ENCODE results near the gene ZSWIM1. TPM values are rescaled to one million over a fixed set of nuclear protein-coding genes. Genes with fewer than 3 reads are reported as not detected.
"Not testable (repeated sequence)": the region's sequence is repeated elsewhere in the genome, so short reads cannot be mapped to it uniquely, and the experiment has no call there.

Gene ZSWIM1
- total RNA-seq, 1 donor from 2014 or later = 9.4 TPM

- no peak for DNase-seq (ENCODE audit: extremely low read depth, low read depth, low spot score)
Observed at GRCh38 chr20:45924391-45925261, 43.6 kb downstream of the ZSWIM1 start.

DNA sequence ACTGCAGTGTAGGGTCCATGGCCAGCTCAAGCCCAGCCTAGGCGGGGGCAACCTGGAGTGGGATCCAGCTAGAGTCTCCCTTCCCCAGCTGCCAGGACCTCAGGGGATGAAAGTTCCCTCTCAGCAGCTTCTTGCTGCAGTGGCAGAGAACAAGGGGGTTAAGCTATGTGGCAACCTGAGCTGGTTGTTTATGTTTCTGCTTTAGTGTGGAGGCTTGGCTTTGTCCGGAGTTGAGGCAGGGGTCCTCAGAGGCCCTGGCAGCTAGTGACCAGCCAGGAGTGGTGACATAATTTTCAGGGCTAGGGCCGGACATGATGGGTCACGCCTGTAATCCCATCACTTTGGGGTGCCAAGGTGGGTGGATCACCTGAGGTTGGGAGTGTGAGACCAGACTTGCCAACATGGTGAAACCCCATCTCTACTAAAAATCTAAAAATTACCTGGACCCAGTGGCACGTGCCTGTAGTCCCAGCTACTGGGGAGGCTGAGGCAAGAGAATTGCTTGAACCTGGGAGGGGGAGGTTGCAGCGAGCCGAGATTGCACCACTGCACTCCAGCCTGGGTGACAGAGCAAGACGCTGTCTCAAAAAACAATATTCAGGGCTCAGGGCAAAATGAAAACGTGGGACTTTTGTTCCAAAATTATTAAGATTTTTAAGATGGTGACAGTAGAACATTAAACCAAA, 44.9 kb downstream of the ZSWIM1 start:
- no peak for DNase-seq (ENCODE audit: extremely low read depth, low read depth, low spot score)

GRCh38 chr20:45926731-45927070, 45.7 kb downstream of the ZSWIM1 start:
- no peak for DNase-seq (ENCODE audit: extremely low read depth, low read depth, low spot score)

DNA sequence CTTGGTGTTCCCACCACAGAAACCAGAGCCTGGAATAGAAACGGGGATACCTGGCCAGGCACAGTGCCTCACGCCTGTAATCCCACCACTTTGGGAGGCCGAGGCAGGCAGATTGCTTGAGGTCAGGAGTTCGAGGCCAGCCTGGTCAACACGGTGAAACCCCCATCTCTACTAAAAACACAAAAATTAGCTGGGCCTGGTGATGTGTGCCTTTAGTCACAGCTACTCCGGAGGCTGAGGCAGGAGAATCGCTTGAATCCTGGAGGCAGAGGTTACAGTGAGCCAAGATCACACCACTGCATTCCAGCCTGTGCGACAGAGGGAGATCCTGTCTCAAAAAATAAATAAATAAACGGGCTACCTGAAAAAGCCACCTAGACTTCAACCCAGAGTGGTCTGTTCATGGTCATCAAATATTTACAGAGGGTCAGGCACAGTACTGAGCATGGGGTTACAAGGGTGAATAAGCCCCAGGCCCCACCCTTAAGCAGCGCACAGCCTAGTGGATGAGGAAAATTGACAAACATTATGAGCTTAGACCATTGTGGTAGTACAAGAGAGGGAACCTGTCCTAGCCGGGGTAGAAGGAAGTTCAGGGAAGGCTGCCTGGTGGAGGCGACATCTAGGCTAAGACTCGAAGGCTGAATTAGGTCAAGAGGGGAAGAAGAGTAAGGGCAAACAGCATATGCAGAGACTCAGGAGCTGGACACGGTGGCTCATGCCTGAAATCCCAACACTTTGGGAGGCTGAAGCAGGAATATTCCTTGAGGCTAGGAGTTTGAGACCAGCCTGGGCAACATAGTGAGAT, 46.2 kb downstream of the ZSWIM1 start:
- no peak for DNase-seq (ENCODE audit: extremely low read depth, low read depth, low spot score)

GRCh38 chr20:45931680-45932079, 50.7 kb downstream of the ZSWIM1 start:
- not testable (repeated sequence) for DNase-seq (ENCODE audit: extremely low read depth, low read depth, low spot score)

GRCh38 chr20:45933266-45934045, 52.4 kb downstream of the ZSWIM1 start:
- DNase-seq (ENCODE audit: extremely low read depth, low read depth, low spot score) = no peak

DNA sequence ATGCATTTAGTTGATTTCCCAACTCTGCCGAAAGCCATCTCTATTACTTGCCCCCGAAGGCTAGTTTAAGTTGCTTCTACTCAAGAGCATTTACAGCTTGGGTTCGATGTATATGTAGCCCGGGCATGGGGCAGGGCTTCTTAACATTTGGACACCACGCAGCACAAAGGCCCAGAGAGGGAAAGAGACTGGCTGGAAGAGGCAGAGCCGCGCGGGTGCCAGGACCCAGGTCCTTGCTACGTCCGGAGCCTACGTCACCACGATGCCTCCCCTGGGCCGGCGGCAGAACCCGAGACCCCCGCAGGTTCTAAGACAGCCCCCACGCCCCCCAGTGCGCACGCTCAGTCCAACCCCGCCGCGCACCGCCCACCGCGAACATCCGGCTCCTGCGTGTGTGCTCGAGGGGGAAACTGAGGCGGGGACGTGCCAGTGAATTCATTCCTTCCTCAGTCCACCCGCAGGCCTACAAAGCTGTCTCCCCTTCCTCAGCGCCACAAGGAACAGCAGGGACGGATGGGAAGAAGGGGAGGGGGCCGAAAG, 53.1 kb downstream of the ZSWIM1 start:
- DNase-seq (ENCODE audit: extremely low read depth, low read depth, low spot score) = no peak

Other genes with a start within 250 kb of the ZSWIM1 start
- not detected in 2 replicates for gene WFDC9, start 249.9 kb upstream of the ZSWIM1 start, total RNA-seq
- gene WFDC11, start 211.0 kb upstream of the ZSWIM1 start, total RNA-seq = not detected in 2 replicates
- gene WFDC13, start 179.2 kb upstream of the ZSWIM1 start, total RNA-seq = not detected in 2 replicates
- not detected in 2 replicates for gene WFDC10B, start 176.2 kb upstream of the ZSWIM1 start, total RNA-seq
- not detected in 2 replicates for gene SPINT4, start 158.9 kb upstream of the ZSWIM1 start, total RNA-seq
- 0.99 TPM in 1 of 2 replicates, not detected in the other for gene WFDC3, start 89.3 kb upstream of the ZSWIM1 start, total RNA-seq
- 30.6 and 39.5 TPM in 2 replicates for gene DNTTIP1, start 89.3 kb upstream of the ZSWIM1 start, total RNA-seq
- gene UBE2C, start 68.6 kb upstream of the ZSWIM1 start, total RNA-seq = 28.8 and 38.3 TPM in 2 replicates
- gene TNNC2, start 53.9 kb upstream of the ZSWIM1 start, total RNA-seq = not detected in 2 replicates
- gene SNX21, start 47.4 kb upstream of the ZSWIM1 start, total RNA-seq = 24.7 and 26.3 TPM in 2 replicates
- 31.0 and 32.3 TPM in 2 replicates for gene ACOT8, start 23.8 kb upstream of the ZSWIM1 start, total RNA-seq
- gene ZSWIM3, start 23.6 kb upstream of the ZSWIM1 start, total RNA-seq = 6.2 and 6.7 TPM in 2 replicates
- 0.29 TPM in 1 of 2 replicates, not detected in the other for gene SPATA25, start 6.4 kb downstream of the ZSWIM1 start, total RNA-seq
- gene NEURL2, start 10.0 kb downstream of the ZSWIM1 start, total RNA-seq = 3.4 and 4.8 TPM in 2 replicates
- 190 and 234 TPM in 2 replicates for gene CTSA, start 10.1 kb downstream of the ZSWIM1 start, total RNA-seq
- 24.6 and 28.1 TPM in 2 replicates for gene PLTP, start 30.9 kb downstream of the ZSWIM1 start, total RNA-seq
- gene PCIF1, start 53.5 kb downstream of the ZSWIM1 start, total RNA-seq = 12.8 and 17.4 TPM in 2 replicates
- 12.5 and 19.3 TPM in 2 replicates for gene ZNF335, start 91.0 kb downstream of the ZSWIM1 start, total RNA-seq
- 0.12 and 1.1 TPM in 2 replicates for gene MMP9, start 127.7 kb downstream of the ZSWIM1 start, total RNA-seq
- gene SLC12A5, start 148.0 kb downstream of the ZSWIM1 start, total RNA-seq = 0.34 and 2.2 TPM in 2 replicates
- gene NCOA5, start 208.7 kb downstream of the ZSWIM1 start, total RNA-seq = 25.9 and 34.3 TPM in 2 replicates
- 9.3 and 14.0 TPM in 2 replicates for gene CD40, start 237.1 kb downstream of the ZSWIM1 start, total RNA-seq

All from glomerular endothelial cell (primary cell).